ENCODE data around the gene TSFM.

TSFM gene

GRCh38 chr12:57740656-57741412, 41.8 kb upstream of the TSFM start:
- H3K18ac ChIP-seq (ENCODE audit: low read length) = no peak overlapping the region
- peaks cover 42% of the 10 kb centered on the region for H3K27me3 ChIP-seq (ENCODE audit: insufficient read depth, low read length, poor library complexity)
- H2AK5ac ChIP-seq (ENCODE audit: low read length) = no peak overlapping the region
- no peak overlapping the region for H3K4ac ChIP-seq (ENCODE audit: low read depth, low read length)
- no peak overlapping the region for H2BK120ac ChIP-seq (ENCODE audit: low read depth, low read length)
- H2BK5ac ChIP-seq (ENCODE audit: low read length) = no peak overlapping the region
- DNase-seq = peak; percentile 33
- H3K36me3 ChIP-seq (ENCODE audit: control insufficient read depth, insufficient read depth, low read length) = no peaks in the 10 kb centered on the region
- H3K9ac ChIP-seq (ENCODE audit: low read length) = no peak overlapping the region
- H3K79me1 ChIP-seq (ENCODE audit: low read length) = no peaks in the 10 kb centered on the region
- no peak overlapping the region for H3K27ac ChIP-seq (ENCODE audit: low read depth, low read length)
- no peak overlapping the region for H3K23ac ChIP-seq (ENCODE audit: low read length)
- no peaks in the 10 kb centered on the region for H3K79me2 ChIP-seq (ENCODE audit: control insufficient read depth, insufficient read depth, low read length)
- no peak overlapping the region for H4K5ac ChIP-seq (ENCODE audit: low read length)
- no peak overlapping the region for H2BK15ac ChIP-seq (replicated peaks; ENCODE audit: low read depth)
- peaks cover 2% of the 10 kb centered on the region for H3K4me1 ChIP-seq (ENCODE audit: control insufficient read depth, low read depth, low read length)
- H3K4me2 ChIP-seq (ENCODE audit: low read length) = no peak overlapping the region
- no peak overlapping the region for H4K8ac ChIP-seq (ENCODE audit: low read depth, low read length)
- no peak overlapping the region for H3K4me3 ChIP-seq (ENCODE audit: low read length)
- H3K56ac ChIP-seq (ENCODE audit: low read length) = no peak overlapping the region
- no CpG with 5 or more reads among the region's 5 CpGs for WGBS (ENCODE audit: extremely low coverage, insufficient coverage, low lambda C conversion rate)

- no peaks in the 10 kb centered on the region for H3K36me3 ChIP-seq (ENCODE audit: control insufficient read depth, insufficient read depth, low read length)
- no peak overlapping the region for H3K56ac ChIP-seq (ENCODE audit: low read length)
- no CpG with 5 or more reads among the region's 1 CpG for WGBS (ENCODE audit: extremely low coverage, insufficient coverage, low lambda C conversion rate)
- no peak overlapping the region for H2AK5ac ChIP-seq (ENCODE audit: low read length)
- H3K79me2 ChIP-seq (ENCODE audit: control insufficient read depth, insufficient read depth, low read length) = no peaks in the 10 kb centered on the region
- no peak overlapping the region for H3K9ac ChIP-seq (ENCODE audit: low read length)
- H3K4me3 ChIP-seq (ENCODE audit: low read length) = no peak overlapping the region
- H3K27me3 ChIP-seq (ENCODE audit: insufficient read depth, low read length, poor library complexity) = peaks cover 40% of the 10 kb centered on the region
- no peak overlapping the region for H2BK5ac ChIP-seq (ENCODE audit: low read length)
- DNase-seq = no peak
- H2BK120ac ChIP-seq (ENCODE audit: low read depth, low read length) = no peak overlapping the region
- H3K23ac ChIP-seq (ENCODE audit: low read length) = no peak overlapping the region
- H3K4me2 ChIP-seq (ENCODE audit: low read length) = no peak overlapping the region
- no peaks in the 10 kb centered on the region for H3K79me1 ChIP-seq (ENCODE audit: low read length)
- peaks cover 2% of the 10 kb centered on the region for H3K4me1 ChIP-seq (ENCODE audit: control insufficient read depth, low read depth, low read length)
- H3K4ac ChIP-seq (ENCODE audit: low read depth, low read length) = no peak overlapping the region
- H3K27ac ChIP-seq (ENCODE audit: low read depth, low read length) = no peak overlapping the region
- H4K5ac ChIP-seq (ENCODE audit: low read length) = no peak overlapping the region
- no peak overlapping the region for H3K18ac ChIP-seq (ENCODE audit: low read length)
- no peak overlapping the region for H2BK15ac ChIP-seq (replicated peaks; ENCODE audit: low read depth)
- no peak overlapping the region for H4K8ac ChIP-seq (ENCODE audit: low read depth, low read length)
These were observed 41.2 kb upstream of the TSFM start for GRCh38 chr12:57741413-57741789.

- peak; percentile 54 for DNase-seq
- Histone ChIP-seq H4K8ac (ENCODE audit: low read depth, low read length) (no peak overlapping the region), H3K56ac (ENCODE audit: low read length) (no peak overlapping the region), H3K79me1 (ENCODE audit: low read length) (no peaks in the 10 kb centered on the region), H2BK5ac (ENCODE audit: low read length) (no peak overlapping the region), H3K23ac (ENCODE audit: low read length) (no peak overlapping the region), H4K5ac (ENCODE audit: low read length) (no peak overlapping the region), H3K79me2 (ENCODE audit: control insufficient read depth, insufficient read depth, low read length) (no peaks in the 10 kb centered on the region), H2BK120ac (ENCODE audit: low read depth, low read length) (no peak overlapping the region), H2AK5ac (ENCODE audit: low read length) (no peak overlapping the region), H3K4me3 (ENCODE audit: low read length) (no peak overlapping the region), H3K27me3 (ENCODE audit: insufficient read depth, low read length, poor library complexity) (peaks cover 33% of the 10 kb centered on the region), H3K9ac (ENCODE audit: low read length) (no peak overlapping the region), H3K18ac (ENCODE audit: low read length) (no peak overlapping the region), H3K4ac (ENCODE audit: low read depth, low read length) (no peak overlapping the region), H3K36me3 (ENCODE audit: control insufficient read depth, insufficient read depth, low read length) (peaks cover 2% of the 10 kb centered on the region), H2BK15ac (replicated peaks; ENCODE audit: low read depth) (no peak overlapping the region), H3K4me2 (ENCODE audit: low read length) (no peak overlapping the region), H3K4me1 (ENCODE audit: control insufficient read depth, low read depth, low read length) (no peaks in the 10 kb centered on the region), H3K27ac (ENCODE audit: low read depth, low read length) (no peak overlapping the region)
- no CpG with 5 or more reads among the region's 14 CpGs for WGBS (ENCODE audit: extremely low coverage, insufficient coverage, low lambda C conversion rate)
These were observed 40.5 kb upstream of the TSFM start for GRCh38 chr12:57741844-57742738.

- H3K9ac ChIP-seq (ENCODE audit: low read length) = no peak overlapping the region
- H3K4ac ChIP-seq (ENCODE audit: low read depth, low read length) = no peak overlapping the region
- H3K36me3 ChIP-seq (ENCODE audit: control insufficient read depth, insufficient read depth, low read length) = peaks cover 5% of the 10 kb centered on the region
- no peak overlapping the region for H3K56ac ChIP-seq (ENCODE audit: low read length)
- H3K4me1 ChIP-seq (ENCODE audit: control insufficient read depth, low read depth, low read length) = no peaks in the 10 kb centered on the region
- no peak overlapping the region for H4K8ac ChIP-seq (ENCODE audit: low read depth, low read length)
- whole genome bisulfite sequencing (ENCODE audit: extremely low coverage, insufficient coverage, low lambda C conversion rate) = no CpG with 5 or more reads among the region's 2 CpGs
- DNase-seq = no peak
- H3K4me3 ChIP-seq (ENCODE audit: low read length) = no peak overlapping the region
- no peak overlapping the region for H3K4me2 ChIP-seq (ENCODE audit: low read length)
- H3K18ac ChIP-seq (ENCODE audit: low read length) = no peak overlapping the region
- H2AK5ac ChIP-seq (ENCODE audit: low read length) = no peak overlapping the region
- no peak overlapping the region for H2BK120ac ChIP-seq (ENCODE audit: low read depth, low read length)
- H4K5ac ChIP-seq (ENCODE audit: low read length) = no peak overlapping the region
- no peaks in the 10 kb centered on the region for H3K79me2 ChIP-seq (ENCODE audit: control insufficient read depth, insufficient read depth, low read length)
- no peak overlapping the region for H3K23ac ChIP-seq (ENCODE audit: low read length)
- no peak overlapping the region for H2BK5ac ChIP-seq (ENCODE audit: low read length)
- H3K27ac ChIP-seq (ENCODE audit: low read depth, low read length) = no peak overlapping the region
- H3K27me3 ChIP-seq (ENCODE audit: insufficient read depth, low read length, poor library complexity) = peaks cover 19% of the 10 kb centered on the region
- no peaks in the 10 kb centered on the region for H3K79me1 ChIP-seq (ENCODE audit: low read length)
- no peak overlapping the region for H2BK15ac ChIP-seq (replicated peaks; ENCODE audit: low read depth)
These were observed 38.8 kb upstream of the TSFM start for GRCh38 chr12:57743769-57744168.

GRCh38 chr12:57744194-57744776, 38.3 kb upstream of the TSFM start:
- no peak for DNase-seq

More at GRCh38 chr12:57744194-57744776, 38.3 kb upstream of the TSFM start:
- no peaks in the 10 kb centered on the region for H3K79me1 ChIP-seq (ENCODE audit: low read length)
- H3K4ac ChIP-seq (ENCODE audit: low read depth, low read length) = no peak overlapping the region
- H3K27me3 ChIP-seq (ENCODE audit: insufficient read depth, low read length, poor library complexity) = peaks cover 17% of the 10 kb centered on the region
- peak overlapping the region; percentile 35 for H3K18ac ChIP-seq (ENCODE audit: low read length)
- WGBS (ENCODE audit: extremely low coverage, insufficient coverage, low lambda C conversion rate) = no CpG with 5 or more reads among the region's 21 CpGs
- H3K27ac ChIP-seq (ENCODE audit: low read depth, low read length) = no peak overlapping the region
- no peak overlapping the region for H2AK5ac ChIP-seq (ENCODE audit: low read length)
- no peak overlapping the region for H4K5ac ChIP-seq (ENCODE audit: low read length)
- H3K9ac ChIP-seq (ENCODE audit: low read length) = peak overlapping the region; percentile 46
- no peak overlapping the region for H2BK15ac ChIP-seq (replicated peaks; ENCODE audit: low read depth)
- no peak overlapping the region for H2BK5ac ChIP-seq (ENCODE audit: low read length)
- no peak overlapping the region for H2BK120ac ChIP-seq (ENCODE audit: low read depth, low read length)
- no peak overlapping the region for H3K23ac ChIP-seq (ENCODE audit: low read length)
- peak overlapping the region; percentile 28 for H3K4me3 ChIP-seq (ENCODE audit: low read length)
- H3K36me3 ChIP-seq (ENCODE audit: control insufficient read depth, insufficient read depth, low read length) = peaks cover 5% of the 10 kb centered on the region
- H3K79me2 ChIP-seq (ENCODE audit: control insufficient read depth, insufficient read depth, low read length) = no peaks in the 10 kb centered on the region
- peak overlapping the region; percentile 73 for H3K56ac ChIP-seq (ENCODE audit: low read length)
- no peak overlapping the region for H4K8ac ChIP-seq (ENCODE audit: low read depth, low read length)
- H3K4me1 ChIP-seq (ENCODE audit: control insufficient read depth, low read depth, low read length) = no peaks in the 10 kb centered on the region
- peak overlapping the region; percentile 36 for H3K4me2 ChIP-seq (ENCODE audit: low read length)
